Activated CD8-positive, alpha-beta T cell treated with anti-CD3 and anti-CD28 coated beads, Interleukin-2, amount 10 ng/mL, durations not matched to agents 7 days and 5 days (primary cell): ENCODE measurements around the gene HERPUD1. TPM values are rescaled to one million over a fixed set of nuclear protein-coding genes. Genes with fewer than 3 reads are reported as not detected.
A peak's percentile ranks its signal among the peaks of the same experiment; 100 is the strongest.
"Not testable (repeated sequence)": the region's sequence is repeated elsewhere in the genome, so short reads cannot be mapped to it uniquely, and the experiment has no call there.

Experiments
- ATAC-seq: fragments of 150-1000 bp; cut with Tn5 transposase; one replicate; pipeline ENCODE4 v1.10.0; 2021; ENCODE audit warnings: moderate library complexity
- CTCF ChIA-PET: fragments of 350-600 bp; sonication (Branson Sonifier 250); formaldehyde crosslinking; loops from one replicate; lab custom pipeline; 2021; ENCODE audit warnings: antibody characterized with exemption; lab: Charles Lee
- POLR2A ChIA-PET: fragments of 350-600 bp; sonication (Branson Sonifier 250); formaldehyde crosslinking; loops from one replicate; lab custom pipeline; 2021; ENCODE audit warnings: antibody characterized with exemption; lab: Charles Lee
- DNase-seq: peaks from one replicate; pipeline ENCODE4 v3.0.0-alpha.2; 2020
- H3K27ac Mint-ChIP-seq: one replicate; pipeline ENCODE4 v1.8.0; 2021; ENCODE audit warnings: mild to moderate bottlenecking, mixed read lengths
- H3K27me3 Mint-ChIP-seq: one replicate; pipeline ENCODE4 v1.8.0; 2021; ENCODE audit warnings: low read depth, mixed read lengths
- H3K36me3 Mint-ChIP-seq: one replicate; pipeline ENCODE4 v1.8.0; 2021; ENCODE audit warnings: low read depth, mixed read lengths
- H3K4me1 Mint-ChIP-seq: one replicate; pipeline ENCODE4 v1.8.0; 2021; ENCODE audit warnings: low read depth, mixed read lengths
- H3K4me3 Mint-ChIP-seq: one replicate; pipeline ENCODE4 v1.8.0; 2021; ENCODE audit warnings: mild to moderate bottlenecking, mixed read lengths
- H3K9me3 Mint-ChIP-seq: one replicate; pipeline ENCODE4 v1.8.0; 2022; ENCODE audit warnings: mixed read lengths; ENCODE audit not compliant: insufficient read depth
- total RNA-seq, 2 experiments: library from RNA; stranded (reverse); gene quantifications; one replicate each; pipeline ENCODE4 v1.2.3, GENCODE V29; 2021

HERPUD1 gene, protein sequence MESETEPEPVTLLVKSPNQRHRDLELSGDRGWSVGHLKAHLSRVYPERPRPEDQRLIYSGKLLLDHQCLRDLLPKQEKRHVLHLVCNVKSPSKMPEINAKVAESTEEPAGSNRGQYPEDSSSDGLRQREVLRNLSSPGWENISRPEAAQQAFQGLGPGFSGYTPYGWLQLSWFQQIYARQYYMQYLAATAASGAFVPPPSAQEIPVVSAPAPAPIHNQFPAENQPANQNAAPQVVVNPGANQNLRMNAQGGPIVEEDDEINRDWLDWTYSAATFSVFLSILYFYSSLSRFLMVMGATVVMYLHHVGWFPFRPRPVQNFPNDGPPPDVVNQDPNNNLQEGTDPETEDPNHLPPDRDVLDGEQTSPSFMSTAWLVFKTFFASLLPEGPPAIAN
- 10 to 100 TPM; 88.2 to 95.2 TPM for total RNA-seq

DNA sequence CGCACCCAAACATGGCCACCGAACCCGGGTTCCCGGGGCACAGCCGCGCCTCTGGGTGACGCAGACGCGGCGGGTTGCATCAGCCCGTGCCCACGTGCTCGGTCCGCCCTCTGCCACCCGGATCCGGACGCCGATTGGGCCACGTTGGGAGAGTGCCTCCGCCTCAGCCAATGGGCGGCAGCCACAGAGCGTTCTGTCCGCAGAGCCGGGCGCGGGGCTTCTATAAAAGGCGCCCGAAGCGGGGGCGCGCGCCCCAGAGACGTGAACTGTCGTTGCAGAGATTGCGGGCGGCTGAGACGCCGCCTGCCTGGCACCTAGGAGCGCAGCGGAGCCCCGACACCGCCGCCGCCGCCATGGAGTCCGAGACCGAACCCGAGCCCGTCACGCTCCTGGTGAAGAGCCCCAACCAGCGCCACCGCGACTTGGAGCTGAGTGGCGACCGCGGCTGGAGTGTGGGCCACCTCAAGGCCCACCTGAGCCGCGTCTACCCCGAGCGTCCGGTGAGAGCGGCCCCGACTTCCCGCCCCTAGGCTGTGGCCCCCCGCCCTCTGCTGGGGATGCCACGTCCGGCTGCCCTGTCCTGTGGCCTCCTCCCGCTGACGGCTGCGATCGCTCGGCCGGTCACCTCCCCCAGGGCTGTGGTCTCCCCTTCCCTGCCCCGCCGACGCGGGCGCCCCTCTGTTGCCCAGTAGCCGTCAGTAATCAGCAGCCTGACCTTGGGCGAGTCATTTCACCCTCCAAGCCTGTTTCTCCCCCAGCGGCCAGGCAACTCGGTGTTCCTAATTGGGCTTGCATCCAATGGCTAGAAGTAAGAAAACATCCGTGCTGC lies at the start of gene HERPUD1:
TSS of gene HERPUD1 (plus strand) at position 251 of the 829 bp plus-strand sequence. CDS start at position 354, 103 bp downstream.
- H3K27me3 Mint-ChIP-seq = peaks cover 5% of the 10 kb centered on the region
- peak within 1 kb of the TSS; percentile 99 for H3K27ac Mint-ChIP-seq
- ChIA-PET POLR2A (interaction anchor here (0.6 to 5.6 kb wide), 44 partner anchors 11 to 445 kb away, joined by 3 to 67 read pairs (median 4); partner anchors contain the start of genes CETP, MT1X and NLRC5), CTCF (interaction anchor here (0.6 to 2.7 kb wide), 3 partner anchors 32 to 418 kb away, joined by 3 to 10 read pairs (median 4); no protein-coding TSS in a partner anchor)
- H3K36me3 Mint-ChIP-seq = peaks cover 43% of the 10 kb centered on the region
- ATAC-seq (peak; percentile 94), DNase-seq (peak; percentile 99)
- peak within 1 kb of the TSS; percentile 99 for H3K4me3 Mint-ChIP-seq
- H3K4me1 Mint-ChIP-seq = peaks cover 45% of the 10 kb centered on the region
- no peaks in the 10 kb centered on the region for H3K9me3 Mint-ChIP-seq

DNA sequence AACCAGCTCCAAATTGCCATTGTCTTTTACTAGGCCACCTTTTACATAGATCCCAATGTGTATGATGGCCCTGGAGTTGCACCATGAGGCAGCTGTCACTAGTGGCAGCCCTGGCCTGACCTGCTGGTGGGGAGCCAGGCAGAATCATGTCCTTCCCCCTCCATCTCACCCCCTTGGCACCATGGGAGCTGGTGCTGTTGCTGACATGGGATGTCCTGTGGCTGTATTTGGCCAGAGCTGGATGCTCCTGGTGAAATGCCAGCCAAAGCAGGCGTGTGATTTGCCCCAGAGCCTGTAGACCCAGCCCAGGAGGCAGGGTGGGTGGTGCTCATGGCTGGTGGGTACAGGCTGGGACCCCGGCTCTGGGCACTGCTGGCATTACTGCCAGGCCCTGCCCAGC lies 48.4 kb upstream of the HERPUD1 start:
- ChIA-PET POLR2A (no interaction called here), CTCF (interaction anchor here (1.1 kb wide), 1 partner anchor 21 kb away, joined by 3 read pairs; no protein-coding TSS in a partner anchor)
- no peaks in the 10 kb centered on the region for H3K36me3 Mint-ChIP-seq
- ATAC-seq (no peak), DNase-seq (no peak)
- no peak overlapping the region for H3K27ac Mint-ChIP-seq
- no peaks in the 10 kb centered on the region for H3K4me1 Mint-ChIP-seq
- H3K9me3 Mint-ChIP-seq = no peaks in the 10 kb centered on the region
- no peaks in the 10 kb centered on the region for H3K27me3 Mint-ChIP-seq
- H3K4me3 Mint-ChIP-seq = no peak overlapping the region

DNA sequence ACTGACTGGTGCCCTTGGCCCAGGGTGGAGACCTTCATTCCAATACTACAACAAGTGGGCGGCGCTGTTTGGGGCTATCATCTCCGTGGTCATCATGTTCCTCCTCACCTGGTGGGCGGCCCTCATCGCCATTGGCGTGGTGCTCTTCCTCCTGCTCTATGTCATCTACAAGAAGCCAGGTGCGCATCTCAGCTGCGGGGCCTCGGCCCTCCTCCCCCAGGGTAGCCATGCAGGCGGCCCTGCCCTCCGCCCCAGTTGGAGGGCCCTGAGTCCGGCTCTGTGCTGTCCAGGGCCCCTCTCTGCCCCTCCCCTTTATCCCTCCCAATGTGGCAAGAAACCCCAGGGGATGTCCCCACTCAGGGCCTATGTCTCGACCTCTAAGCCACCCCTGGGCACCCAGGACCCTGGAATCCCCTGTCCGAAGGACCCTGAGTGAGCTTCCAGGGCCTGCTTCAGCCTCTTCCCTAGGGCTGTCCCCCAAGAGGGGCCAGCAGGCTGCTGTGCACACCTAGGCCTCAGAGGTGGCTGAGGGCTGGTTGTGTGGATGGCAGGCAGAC lies 47.8 kb upstream of the HERPUD1 start:
- ChIA-PET CTCF (interaction anchor here (0.7 to 1.1 kb wide), 2 partner anchors 21 to 149 kb away, joined by 3 read pairs; no protein-coding TSS in a partner anchor), POLR2A (no interaction called here)
- Mint-ChIP-seq H3K9me3 (no peaks in the 10 kb centered on the region), H3K4me1 (no peaks in the 10 kb centered on the region), H3K27me3 (no peaks in the 10 kb centered on the region), H3K36me3 (no peaks in the 10 kb centered on the region), H3K27ac (no peak overlapping the region), H3K4me3 (no peak overlapping the region)
- DNase-seq (no peak), ATAC-seq (no peak)

DNA sequence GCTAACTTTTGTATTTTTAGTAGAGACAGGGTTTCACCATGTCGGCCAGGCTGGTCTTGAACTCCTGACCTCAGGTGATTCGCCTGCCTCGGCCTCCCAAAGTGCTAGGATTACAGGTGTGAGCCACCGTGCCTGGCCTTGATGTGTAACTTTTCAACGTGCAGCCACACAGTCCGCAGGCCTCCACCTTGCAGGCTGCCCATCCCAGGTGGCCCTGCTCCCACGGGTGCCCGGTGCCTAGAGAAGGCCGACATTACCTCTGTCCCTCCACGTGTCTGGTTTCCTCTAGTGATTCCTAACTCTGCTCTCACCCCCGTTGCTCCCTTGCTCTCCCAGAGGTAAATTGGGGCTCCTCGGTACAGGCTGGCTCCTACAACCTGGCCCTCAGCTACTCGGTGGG lies 47.0 kb upstream of the HERPUD1 start:
- H3K4me3 Mint-ChIP-seq, DNase-seq, H3K9me3 Mint-ChIP-seq, H3K27ac Mint-ChIP-seq, H3K4me1 Mint-ChIP-seq, H3K36me3 Mint-ChIP-seq, ATAC-seq, CTCF ChIA-PET, H3K27me3 Mint-ChIP-seq, POLR2A ChIA-PET: not testable (repeated sequence)

DNA sequence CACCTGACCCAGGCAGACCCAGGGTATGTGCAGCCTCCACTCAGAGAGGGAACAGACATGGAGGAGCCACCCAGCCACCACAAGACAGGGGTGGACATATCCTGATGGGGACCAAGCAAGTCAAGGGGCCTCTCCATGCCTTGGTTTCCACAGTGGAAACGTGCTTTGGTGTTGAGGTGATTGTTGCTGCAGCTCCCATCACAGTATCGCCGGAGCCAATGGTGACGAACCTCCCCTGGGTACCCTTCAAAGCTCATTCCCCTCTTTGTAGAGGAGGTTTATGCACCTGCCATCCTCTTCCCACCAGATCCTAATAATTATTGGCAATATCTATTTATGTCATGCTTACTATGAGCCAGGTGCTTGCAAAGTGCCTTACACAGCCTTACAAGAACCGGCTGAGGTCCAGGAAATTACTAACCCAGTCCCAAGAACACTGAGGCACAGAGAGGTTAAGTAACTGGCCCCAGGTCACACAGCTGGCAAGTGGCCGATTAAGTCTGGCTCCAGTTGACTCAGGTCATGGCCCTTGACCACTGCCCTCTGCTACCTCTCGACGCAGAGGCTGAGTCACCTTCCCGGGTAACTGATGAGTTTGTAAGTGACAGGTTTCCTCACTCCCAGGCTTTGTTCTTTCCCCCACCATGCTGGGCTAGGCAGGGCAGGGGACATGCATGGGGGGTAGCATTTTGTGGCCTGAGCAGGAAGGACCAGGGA lies 46.3 kb upstream of the HERPUD1 start:
- ATAC-seq = no peak
- no peaks in the 10 kb centered on the region for H3K9me3 Mint-ChIP-seq
- no peaks in the 10 kb centered on the region for H3K4me1 Mint-ChIP-seq
- ChIA-PET CTCF (no interaction called here), POLR2A (no interaction called here)
- DNase-seq = no peak
- H3K27me3 Mint-ChIP-seq = no peaks in the 10 kb centered on the region
- no peak overlapping the region for H3K27ac Mint-ChIP-seq
- no peak overlapping the region for H3K4me3 Mint-ChIP-seq
- H3K36me3 Mint-ChIP-seq = no peaks in the 10 kb centered on the region

DNA sequence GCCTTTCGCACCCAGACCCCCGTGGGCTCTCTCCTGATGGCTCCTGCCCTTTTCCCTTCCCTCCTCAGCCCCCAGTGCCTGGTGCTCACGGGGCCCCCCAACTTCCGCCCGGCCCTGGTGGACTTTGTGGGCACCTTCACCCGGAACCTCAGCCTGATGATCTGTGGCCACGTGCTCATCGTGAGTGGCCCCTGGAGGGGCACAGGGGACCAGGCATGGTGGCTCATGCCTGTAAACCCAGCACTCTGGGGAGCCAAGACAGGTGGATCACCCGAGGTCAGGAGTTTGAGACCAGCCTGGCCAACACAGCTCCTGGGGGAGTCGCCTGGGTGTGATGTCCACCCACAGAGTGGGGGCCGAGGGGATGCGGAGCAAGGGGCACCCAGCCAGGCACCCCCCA lies 45.6 kb upstream of the HERPUD1 start:
- no peaks in the 10 kb centered on the region for H3K27me3 Mint-ChIP-seq
- ChIA-PET CTCF (no interaction called here), POLR2A (no interaction called here)
- no peak overlapping the region for H3K27ac Mint-ChIP-seq
- H3K36me3 Mint-ChIP-seq = no peaks in the 10 kb centered on the region
- ATAC-seq (no peak), DNase-seq (no peak)
- no peaks in the 10 kb centered on the region for H3K4me1 Mint-ChIP-seq
- no peak overlapping the region for H3K4me3 Mint-ChIP-seq
- no peaks in the 10 kb centered on the region for H3K9me3 Mint-ChIP-seq

DNA sequence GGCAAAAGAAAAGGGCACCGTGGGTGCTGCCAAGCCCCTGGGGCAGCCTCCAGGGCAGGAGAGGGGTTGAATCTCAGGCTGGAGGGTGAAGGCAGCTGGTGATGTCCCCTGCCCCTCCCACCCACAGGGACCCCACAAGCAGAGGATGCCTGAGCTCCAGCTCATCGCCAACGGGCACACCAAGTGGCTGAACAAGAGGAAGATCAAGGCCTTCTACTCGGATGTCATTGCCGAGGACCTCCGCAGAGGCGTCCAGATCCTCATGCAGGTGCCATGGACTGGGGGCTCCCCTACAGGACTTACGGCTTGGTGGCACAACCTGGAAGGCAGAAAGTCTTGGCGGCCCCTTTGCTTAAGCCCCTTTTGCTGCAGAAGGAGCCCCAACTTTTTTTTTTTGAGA lies 45.1 kb upstream of the HERPUD1 start:
- Mint-ChIP-seq H3K36me3 (no peaks in the 10 kb centered on the region), H3K27ac (no peak overlapping the region), H3K4me1 (no peaks in the 10 kb centered on the region), H3K9me3 (no peaks in the 10 kb centered on the region), H3K4me3 (no peak overlapping the region), H3K27me3 (no peaks in the 10 kb centered on the region)
- DNase-seq = no peak
- ATAC-seq = no peak
- ChIA-PET POLR2A (no interaction called here), CTCF (no interaction called here)

DNA sequence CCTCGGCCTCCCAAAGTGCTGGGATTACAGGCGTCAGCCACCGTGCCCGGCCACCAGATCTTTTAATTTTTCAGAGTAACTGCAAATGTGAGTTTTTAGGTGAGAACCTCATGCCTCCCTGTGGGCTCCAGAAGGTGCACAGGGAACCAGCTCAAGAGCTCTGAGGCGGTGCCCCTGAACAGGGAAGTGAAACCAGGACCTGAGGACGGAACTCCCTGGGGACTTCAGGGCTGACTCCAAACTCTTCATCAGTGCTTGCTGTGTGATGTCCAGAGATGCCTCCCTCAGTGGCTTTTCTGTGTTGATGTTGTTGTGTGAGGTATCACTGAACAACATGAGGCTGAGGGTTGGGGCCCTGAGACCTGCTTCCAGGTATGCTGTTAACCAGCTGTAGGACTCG lies 43.1 kb upstream of the HERPUD1 start:
- H3K4me1 Mint-ChIP-seq = no peaks in the 10 kb centered on the region
- H3K36me3 Mint-ChIP-seq = no peaks in the 10 kb centered on the region
- no peak overlapping the region for H3K4me3 Mint-ChIP-seq
- H3K27ac Mint-ChIP-seq = no peak overlapping the region
- ChIA-PET POLR2A (no interaction called here), CTCF (no interaction called here)
- ATAC-seq = no peak
- H3K9me3 Mint-ChIP-seq = no peaks in the 10 kb centered on the region
- H3K27me3 Mint-ChIP-seq = no peaks in the 10 kb centered on the region
- no peak for DNase-seq

DNA sequence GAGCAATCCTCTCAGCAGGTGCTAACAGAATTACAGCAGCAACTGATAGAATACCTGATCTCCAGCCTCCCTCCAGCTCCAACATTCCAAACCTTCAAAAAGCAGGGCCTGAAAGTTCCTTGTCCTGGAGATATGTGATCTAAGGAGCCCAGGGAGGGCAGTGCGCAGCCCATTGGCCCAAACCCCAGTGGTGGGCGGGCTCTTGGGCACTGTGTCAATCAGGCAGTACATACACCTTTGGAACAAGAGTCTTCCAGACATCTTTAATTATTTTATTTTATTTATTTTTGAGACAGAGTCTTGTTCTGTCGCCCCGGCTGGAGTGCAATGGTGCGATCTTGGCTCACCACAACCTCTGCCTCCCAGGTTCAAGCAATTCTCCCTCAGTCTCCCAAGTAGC lies 42.7 kb upstream of the HERPUD1 start:
- no peaks in the 10 kb centered on the region for H3K9me3 Mint-ChIP-seq
- no peaks in the 10 kb centered on the region for H3K27me3 Mint-ChIP-seq
- H3K27ac Mint-ChIP-seq = no peak overlapping the region
- ChIA-PET CTCF (no interaction called here), POLR2A (no interaction called here)
- H3K4me1 Mint-ChIP-seq = no peaks in the 10 kb centered on the region
- no peak overlapping the region for H3K4me3 Mint-ChIP-seq
- DNase-seq = no peak
- H3K36me3 Mint-ChIP-seq = no peaks in the 10 kb centered on the region
- ATAC-seq = no peak

DNA sequence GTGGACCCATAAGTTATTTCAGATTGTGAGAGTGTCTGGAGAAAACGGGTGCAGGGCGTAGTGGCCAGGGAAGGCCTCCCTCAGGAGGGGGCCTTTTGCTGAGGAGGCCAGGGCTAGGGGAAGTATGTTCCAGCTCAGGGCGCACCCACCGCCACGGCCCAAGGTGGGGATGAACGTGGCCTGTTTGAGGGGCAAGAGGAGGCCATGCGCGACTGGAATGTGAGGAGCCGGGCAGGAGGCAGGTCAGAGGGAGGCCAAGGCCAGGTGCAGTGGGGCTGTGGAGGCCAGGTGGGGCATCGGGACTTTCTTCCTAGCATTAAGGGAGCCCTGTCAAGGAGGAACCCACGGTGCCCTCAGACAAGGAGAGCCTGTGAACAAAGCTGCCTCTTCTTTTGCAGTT lies 40.3 kb upstream of the HERPUD1 start:
- ChIA-PET CTCF (interaction anchor here (1.4 kb wide), 1 partner anchor 25 kb away, joined by 3 read pairs; no protein-coding TSS in a partner anchor), POLR2A (no interaction called here)
- Mint-ChIP-seq H3K36me3 (no peaks in the 10 kb centered on the region), H3K27me3 (no peaks in the 10 kb centered on the region), H3K4me1 (no peaks in the 10 kb centered on the region), H3K4me3 (no peak overlapping the region), H3K9me3 (no peaks in the 10 kb centered on the region), H3K27ac (peak overlapping the region; percentile 39)
- DNase-seq (no peak), ATAC-seq (no peak)

DNA sequence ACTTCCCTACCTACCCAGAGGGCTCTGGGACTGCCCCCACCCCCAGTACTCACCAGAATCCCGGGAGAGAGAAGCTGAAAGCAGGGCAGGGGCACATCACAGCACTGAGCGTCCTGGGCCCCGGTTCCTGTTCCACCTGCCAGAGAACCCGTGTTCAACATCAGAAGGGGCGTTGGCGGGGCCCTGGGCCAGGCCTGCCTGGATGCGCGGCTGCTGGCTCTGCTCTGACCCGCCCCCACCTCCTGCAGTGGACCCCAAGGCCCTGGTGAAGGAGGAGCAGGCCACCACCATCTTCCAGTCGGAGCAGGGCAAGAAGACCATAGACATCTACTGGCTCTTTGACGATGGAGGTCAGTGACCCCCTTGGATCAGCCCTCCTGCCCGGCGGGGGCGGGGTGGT lies 39.2 kb upstream of the HERPUD1 start:
- POLR2A ChIA-PET = interaction anchor here (1.5 kb wide), 1 partner anchor 39 kb away, joined by 3 read pairs; the partner anchor contains the start of gene HERPUD1
- no peak overlapping the region for H3K27ac Mint-ChIP-seq

More for the DNA sequence above, 39.2 kb upstream of the HERPUD1 start:
- CTCF ChIA-PET = interaction anchor here (2.5 kb wide), 1 partner anchor 25 kb away, joined by 5 read pairs; no protein-coding TSS in a partner anchor
- Mint-ChIP-seq H3K4me3 (no peak overlapping the region), H3K36me3 (no peaks in the 10 kb centered on the region), H3K4me1 (peaks cover 7% of the 10 kb centered on the region), H3K9me3 (no peaks in the 10 kb centered on the region), H3K27me3 (peaks cover 3% of the 10 kb centered on the region)
- no peak for DNase-seq
- ATAC-seq = no peak
